Kidney epithelial cell (primary cell): ENCODE data around the gene FGGY. TPM values are rescaled to one million over a fixed set of nuclear protein-coding genes. Genes with fewer than 3 reads are reported as not detected.

Source experiments
- DNase-seq: peaks from one replicate; pipeline ENCODE4 v3.0.0-alpha.2; 2010; ENCODE audit warnings: low read depth
- H3K27me3 ChIP-seq: 2 replicates; pipeline ENCODE4 v1.6.0; 2011; ENCODE audit warnings: low read length; ENCODE audit not compliant: control insufficient read depth, insufficient read depth
- H3K36me3 ChIP-seq: 2 replicates; pipeline ENCODE4 v1.5.1; 2011; ENCODE audit warnings: low read length; ENCODE audit not compliant: control insufficient read depth, insufficient read depth
- H3K4me3 ChIP-seq: 2 replicates; pipeline ENCODE4 v1.5.1; 2011; ENCODE audit warnings: low read depth, mild to moderate bottlenecking, control low read depth, low read length
- CTCF ChIP-seq: IDR thresholded peaks from 2 replicates; pipeline ENCODE4 v1.5.1; 2011; ENCODE audit warnings: mild to moderate bottlenecking, moderate library complexity, low read length, control low read depth, inconsistent platforms; ENCODE audit not compliant: insufficient read depth, poor library complexity, severe bottlenecking
- total RNA-seq: library from RNA; depleted of rRNA; stranded (reverse); fragments of >200 nt; gene quantifications from 2 replicates; pipeline ENCODE4 v1.2.3, GENCODE V29; 2015

The FGGY gene
- total RNA-seq, 1 donor from 2014 or later: 8.6 TPM

- DNase-seq: no peak
- no peaks in the 10 kb centered on the region for H3K27me3 ChIP-seq
Measured at GRCh38 chr1:59444520-59444919, 147.6 kb downstream of the FGGY start.

GRCh38 chr1:59445040-59445439, 148.1 kb downstream of the FGGY start:
- no peak for TF ChIP-seq CTCF
- H3K27me3 ChIP-seq: no peaks in the 10 kb centered on the region
- no peak overlapping the region for H3K4me3 ChIP-seq
- H3K36me3 ChIP-seq: no peaks in the 10 kb centered on the region
- DNase-seq: no peak

More at GRCh38 chr1:59444520-59444919, 147.6 kb downstream of the FGGY start:
- no peaks in the 10 kb centered on the region for H3K36me3 ChIP-seq
- no peak overlapping the region for H3K4me3 ChIP-seq
- no peak for TF ChIP-seq CTCF

GRCh38 chr1:59446257-59446901, 149.5 kb downstream of the FGGY start:
- TF ChIP-seq CTCF: no peak
- DNase-seq: no peak
- no peak overlapping the region for H3K4me3 ChIP-seq
- no peaks in the 10 kb centered on the region for H3K27me3 ChIP-seq
- no peaks in the 10 kb centered on the region for H3K36me3 ChIP-seq

DNA sequence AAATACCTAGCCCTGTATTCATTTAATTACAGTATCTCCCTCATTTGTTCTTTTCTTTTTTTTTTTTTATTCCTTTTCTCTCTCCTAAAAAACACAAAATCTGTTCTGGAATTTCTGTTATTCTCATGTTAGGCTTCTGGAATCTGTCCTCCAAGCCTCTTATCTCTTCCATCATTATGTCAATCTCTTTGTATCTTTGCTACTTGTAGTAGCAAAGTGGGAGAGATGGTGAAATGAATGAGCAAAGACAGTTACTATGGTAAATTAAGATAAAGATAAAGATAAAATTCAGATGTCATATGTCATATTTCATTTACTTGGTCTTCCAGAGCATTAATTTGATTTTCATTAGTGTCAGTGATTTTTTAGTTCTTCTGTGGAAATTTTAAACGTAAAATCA, 155.1 kb downstream of the FGGY start:
- TF ChIP-seq CTCF: no peak
- DNase-seq: no peak
- H3K4me3 ChIP-seq: no peak overlapping the region
- H3K36me3 ChIP-seq: no peaks in the 10 kb centered on the region
- H3K27me3 ChIP-seq: no peaks in the 10 kb centered on the region

DNA sequence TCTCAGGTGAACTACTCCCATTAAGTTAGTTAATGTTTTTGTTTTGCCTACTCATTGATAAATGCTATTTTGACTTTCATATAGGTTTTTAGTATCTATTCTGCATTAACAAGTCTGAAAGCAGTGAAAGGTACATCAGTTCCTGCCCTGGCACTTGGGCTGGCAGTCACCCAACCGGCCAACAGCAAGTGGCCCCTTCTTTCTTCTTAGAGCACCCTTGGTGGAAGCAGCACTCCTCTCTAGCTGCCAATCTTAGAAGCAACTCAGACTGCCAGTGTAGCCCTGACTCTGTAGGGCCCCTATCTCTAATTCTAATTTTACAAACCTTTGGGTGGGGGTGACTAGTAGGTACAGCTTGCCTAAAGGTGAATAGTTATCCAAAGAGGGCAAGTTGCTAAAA, 155.7 kb downstream of the FGGY start:
- Histone ChIP-seq H3K4me3 (no peak overlapping the region), H3K27me3 (no peaks in the 10 kb centered on the region), H3K36me3 (no peaks in the 10 kb centered on the region)
- no peak for TF ChIP-seq CTCF
- DNase-seq: no peak

DNA sequence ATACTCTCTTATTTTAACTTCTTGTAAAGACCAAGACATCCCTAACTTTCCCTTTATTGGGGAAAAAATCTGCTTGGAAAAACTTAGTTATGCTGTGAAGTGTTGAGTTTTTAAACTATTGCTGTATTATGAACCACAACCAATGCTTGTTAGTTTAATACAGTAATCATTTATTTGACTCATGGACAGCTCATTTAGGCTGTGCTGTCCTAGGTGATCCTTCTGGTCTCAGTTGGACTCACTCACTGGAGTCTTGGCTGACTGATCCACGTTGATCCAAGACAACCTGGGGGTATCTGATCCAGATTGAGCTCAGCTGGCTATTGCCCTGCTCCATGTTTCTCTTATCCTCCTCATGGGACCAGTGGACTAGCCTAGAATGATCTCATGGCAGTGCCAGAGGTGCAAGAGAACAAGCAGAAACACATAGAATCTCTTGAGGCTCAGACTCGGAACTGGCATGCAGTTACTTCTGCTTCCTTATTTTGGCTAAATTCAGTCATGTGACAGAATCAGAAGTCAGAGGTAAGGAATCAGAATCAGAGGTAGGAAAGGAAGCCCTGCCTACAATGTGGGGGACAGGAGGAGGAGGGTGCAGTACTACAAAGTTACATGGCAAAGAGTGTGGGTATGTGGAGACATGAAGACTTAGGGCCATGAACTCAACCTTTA, 156.5 kb downstream of the FGGY start:
- DNase-seq: no peak
- Histone ChIP-seq H3K4me3 (no peak overlapping the region), H3K36me3 (no peaks in the 10 kb centered on the region), H3K27me3 (no peaks in the 10 kb centered on the region)
- TF ChIP-seq CTCF: no peak
